ENCODE measurements around the gene SHE.

GRCh38 chr1:154478013-154478412, 24.2 kb downstream of the SHE start:
- no peak for TF ChIP-seq POLR2A (IDR thresholded peaks at IDR 0.05; ENCODE audit: low read length)
- TF ChIP-seq GATA1 (IDR thresholded peaks at IDR 0.05; ENCODE audit: low read depth, low read length): no peak
